ENCODE data around the gene CMYA5.

The CMYA5 gene

DNA sequence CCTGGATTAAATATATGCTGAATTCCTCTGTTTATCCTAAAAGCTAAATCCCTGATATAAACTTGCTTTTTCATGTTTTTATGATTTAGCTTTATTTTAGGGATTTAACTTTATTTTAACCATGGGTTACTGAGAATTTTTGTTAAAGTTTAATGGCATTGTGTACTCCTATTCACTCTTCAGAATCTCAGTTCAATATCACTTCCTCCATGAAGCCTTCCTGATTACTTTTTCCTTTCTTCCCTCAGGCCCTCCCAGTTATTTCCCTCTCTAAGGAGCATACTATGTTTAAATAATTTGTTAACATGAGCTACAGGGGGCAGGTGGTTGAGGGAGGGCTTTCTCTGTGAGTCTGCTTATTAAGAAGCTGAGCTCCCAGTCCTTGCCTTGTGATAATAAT is 151.5 kb downstream of the CMYA5 start:
- no peak for DNase-seq

DNA sequence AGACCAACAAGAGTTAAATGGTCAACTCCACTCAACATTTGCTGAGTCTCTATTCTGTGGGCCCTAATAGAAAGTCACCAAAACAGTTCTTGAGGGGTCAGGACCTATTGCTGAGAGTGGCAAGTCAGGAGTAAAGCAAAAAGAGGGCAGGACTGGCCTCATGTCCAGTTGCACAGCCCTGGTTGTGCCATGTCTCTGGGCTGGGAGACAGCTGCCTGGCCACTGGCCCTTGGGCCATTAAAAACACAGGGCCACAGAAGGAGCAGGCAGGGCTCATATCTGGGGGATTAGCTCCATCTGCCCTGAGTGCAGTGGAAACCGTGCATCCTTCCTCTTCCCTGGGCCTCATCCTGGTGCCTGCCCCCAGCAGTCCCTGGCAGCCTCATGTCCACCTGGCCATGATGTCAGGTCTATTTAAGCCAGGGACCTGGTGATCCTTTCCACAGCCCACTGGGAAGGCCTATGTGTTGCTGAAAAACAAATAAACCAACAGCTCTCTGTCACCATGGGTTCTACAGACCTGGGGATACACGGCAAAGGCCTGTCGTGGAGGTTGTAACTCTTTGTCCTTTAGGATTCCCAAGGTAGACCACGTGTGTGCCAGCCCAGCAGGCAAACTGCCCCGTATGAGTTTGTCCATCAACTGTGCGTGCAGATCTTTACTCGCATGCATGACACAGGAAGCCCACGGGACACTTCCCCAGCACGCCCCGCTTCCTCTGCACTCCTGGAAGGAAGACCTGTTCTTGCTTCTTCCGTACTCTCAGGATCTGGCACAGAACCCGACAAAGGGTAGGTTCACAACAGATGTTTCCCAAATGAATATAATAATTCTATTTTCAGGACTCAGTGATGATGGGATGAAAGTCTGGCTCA is 152.6 kb downstream of the CMYA5 start:
- no peak for DNase-seq

DNA sequence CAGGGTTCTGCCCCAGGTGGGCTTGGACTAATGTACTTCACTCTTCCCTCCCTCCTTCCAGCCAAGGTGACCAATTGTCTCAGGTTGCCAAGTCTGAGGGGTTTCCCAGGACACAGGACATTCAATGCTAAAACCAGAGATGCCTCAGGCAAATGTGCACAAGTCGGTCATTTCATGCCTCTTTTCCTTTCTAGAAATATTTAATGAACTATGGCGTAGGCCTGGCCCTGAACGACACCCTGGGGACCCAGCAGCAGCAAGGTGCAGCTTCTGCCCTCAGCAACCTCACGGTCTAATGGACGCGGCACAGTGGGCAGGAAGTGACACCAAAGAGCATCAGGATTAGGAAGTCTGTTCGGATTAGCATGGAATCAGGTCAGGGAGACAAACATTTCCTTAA is 153.4 kb downstream of the CMYA5 start:
- DNase-seq, result no peak

DNA sequence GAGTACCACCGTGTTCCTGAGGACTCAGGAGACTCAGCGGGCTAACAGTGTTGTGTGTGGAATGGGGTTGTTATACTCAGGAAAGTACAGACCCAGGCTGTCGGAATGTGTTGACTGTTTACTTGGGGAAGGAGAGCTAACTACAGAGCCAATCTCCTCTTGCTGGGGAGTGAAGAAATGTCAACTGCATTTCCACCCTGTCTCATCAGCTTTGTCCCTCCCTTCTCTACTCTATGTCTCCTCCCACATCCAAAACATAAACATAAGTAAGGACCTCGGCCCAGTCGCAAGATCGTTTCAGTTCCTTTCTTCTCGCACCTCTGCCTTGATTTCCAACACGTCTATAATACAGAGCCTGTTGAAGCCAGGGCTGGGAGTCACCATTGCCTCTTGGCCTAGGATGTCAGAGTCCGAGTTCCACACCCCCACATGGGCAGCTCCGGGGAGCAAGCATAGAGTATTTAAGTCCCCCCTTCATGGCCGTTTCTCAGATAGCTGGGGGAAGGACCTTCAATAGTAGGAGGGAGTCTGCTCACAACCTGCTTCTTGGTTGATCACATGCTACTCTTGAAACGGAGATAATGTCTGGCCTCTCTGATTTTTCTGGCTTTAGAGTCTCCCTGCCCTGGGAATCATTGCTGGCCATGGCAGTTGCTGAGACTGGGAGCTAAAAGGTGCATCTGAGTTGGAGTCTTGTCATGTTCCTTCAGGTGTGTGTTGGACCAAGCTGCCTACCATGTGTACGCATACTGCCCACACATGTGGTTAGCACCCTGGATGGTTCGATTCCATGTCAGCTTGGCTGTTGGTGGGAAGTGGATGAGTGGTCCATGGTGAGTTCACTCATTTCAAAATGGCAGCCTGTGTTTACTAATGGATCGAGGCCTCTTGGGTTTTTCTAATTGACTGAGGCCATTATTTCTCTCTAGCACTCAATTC is 154.1 kb downstream of the CMYA5 start:
- no peak for DNase-seq

DNA sequence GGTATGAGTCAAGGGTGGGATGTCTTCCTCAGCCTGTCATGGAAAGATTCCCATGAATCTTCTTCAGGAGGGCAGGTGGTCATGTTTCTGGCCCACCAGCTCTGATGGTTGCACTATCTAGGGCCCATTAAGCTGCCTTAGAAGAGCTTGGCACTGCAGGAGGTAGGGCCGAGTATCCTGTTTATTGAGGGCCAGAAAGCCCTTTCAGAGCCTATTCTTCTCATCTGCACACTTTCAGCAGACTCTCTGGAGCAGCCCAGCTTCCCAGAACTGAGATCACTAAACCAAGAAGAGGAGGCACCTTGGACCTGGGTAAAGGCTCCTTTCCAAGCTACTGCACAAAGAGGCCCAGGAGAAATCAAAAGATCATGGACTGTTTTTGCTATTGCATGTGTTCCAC is 154.9 kb downstream of the CMYA5 start:
- no peak for DNase-seq

DNA sequence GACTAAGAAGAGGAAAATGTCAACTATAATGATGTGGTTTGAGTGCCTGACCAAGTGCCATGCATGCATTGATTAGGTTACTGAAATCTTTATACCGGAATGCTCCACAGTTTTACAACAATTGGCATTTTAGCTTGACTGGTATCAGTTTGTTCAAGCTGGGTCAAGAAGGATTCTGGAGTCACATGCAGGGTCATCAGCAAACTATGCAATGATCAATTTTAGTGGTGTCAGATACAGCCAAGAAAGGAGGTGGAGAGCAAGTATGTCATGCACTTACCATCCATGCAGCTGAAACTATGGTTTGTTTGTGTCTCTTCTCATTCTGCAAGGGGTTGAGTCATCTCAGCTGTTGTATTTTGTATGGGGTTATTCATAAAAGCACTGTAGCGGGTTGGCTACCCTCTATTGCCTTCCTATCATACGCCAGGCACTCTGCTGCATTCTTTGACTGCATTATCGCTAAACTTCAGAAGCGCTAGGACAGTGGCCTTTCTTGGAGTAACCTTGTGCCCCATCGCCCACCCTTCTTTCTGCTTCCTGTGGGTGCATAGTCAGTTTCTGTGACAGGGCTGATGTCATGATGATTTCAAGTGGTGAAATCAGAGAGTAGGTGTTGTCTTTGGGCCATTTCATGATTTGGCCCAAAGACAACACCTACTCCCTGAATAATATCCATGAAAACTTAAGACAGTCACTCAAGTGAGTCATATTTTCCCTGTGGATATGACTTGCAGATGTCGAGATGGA is 156.0 kb downstream of the CMYA5 start:
- peak; percentile 57 for DNase-seq

DNA sequence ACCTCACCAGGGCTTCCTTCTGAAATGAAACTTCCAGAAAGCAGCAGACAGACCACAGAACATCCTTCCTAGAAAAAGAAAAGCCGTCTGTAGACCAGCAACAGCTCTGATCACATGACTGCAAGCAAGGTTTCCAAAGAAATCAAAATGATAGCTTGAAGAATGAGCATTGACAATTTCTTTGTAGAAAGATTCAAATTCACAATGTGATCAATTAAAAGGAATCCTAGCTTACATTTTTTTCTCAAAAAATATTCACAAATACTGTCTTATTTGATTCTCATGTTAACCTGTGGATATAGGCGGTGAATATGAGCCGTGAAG is 156.5 kb downstream of the CMYA5 start:
- no peak for DNase-seq

DNA sequence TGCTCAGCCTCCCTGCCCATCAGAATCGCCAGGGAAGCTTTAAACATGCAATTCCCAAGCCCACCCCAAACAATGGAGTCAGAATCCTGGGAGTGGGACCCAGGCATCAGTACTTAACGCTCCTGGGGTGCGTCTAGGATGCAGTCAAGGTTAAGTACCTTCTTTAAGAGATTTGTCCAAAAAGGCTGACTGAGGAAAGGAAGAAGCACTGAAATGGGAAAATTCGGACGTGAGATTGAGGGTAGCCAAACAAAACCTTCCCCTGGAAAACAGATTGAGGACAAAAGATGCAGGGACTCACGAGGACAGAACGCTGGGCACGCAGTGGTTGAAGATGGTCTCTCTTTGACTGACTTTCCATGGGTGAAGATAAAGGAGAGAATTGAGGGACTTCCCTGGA is 157.9 kb downstream of the CMYA5 start:
- no peak for DNase-seq

DNA sequence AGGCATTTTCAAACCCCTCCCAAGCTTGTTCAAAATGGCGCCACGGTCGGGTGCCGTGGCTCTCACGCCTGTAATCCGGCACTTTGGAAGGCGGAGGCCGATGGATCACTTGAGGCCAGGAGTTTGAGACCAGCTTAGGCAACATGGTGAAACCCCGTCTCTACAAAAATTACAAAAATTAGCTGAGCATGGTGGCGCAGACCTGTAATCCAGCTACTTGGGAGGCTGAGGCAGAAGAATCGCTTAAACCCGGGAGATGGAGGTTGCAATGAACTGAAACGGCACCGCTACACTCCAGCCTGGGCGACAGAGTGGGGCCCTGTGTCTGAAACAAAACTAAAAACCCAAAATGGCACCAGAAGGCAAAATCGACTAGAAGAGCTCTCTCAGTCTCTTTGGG is 159.4 kb downstream of the CMYA5 start:
- DNase-seq, result no peak

All from activated CD4-positive, alpha-beta T cell treated with anti-CD3 and anti-CD28 coated beads for 48 hours (primary cell).